AG04449 (cell line): Measurements from ENCODE around the gene TNRC6C.

Source experiments
- CTCF ChIA-PET: fragments of 350-600 bp; formaldehyde crosslinking; extraction: SDS; loops from one replicate; lab custom pipeline; 2021; ENCODE audit warnings: antibody characterized with exemption; lab: Yijun Ruan, JAX
- POLR2A ChIA-PET: fragments of 400-600, 350-600 bp; formaldehyde crosslinking; extraction: SDS; loops from one replicate; lab custom pipeline; 2020; ENCODE audit warnings: antibody characterized with exemption, inconsistent platforms; lab: Yijun Ruan, JAX
- DNase-seq: peaks from one replicate; pipeline ENCODE4 v3.0.0-alpha.2; 2010; ENCODE audit warnings: low read depth, low spot score
- H3K4me3 ChIP-seq: 2 replicates; pipeline ENCODE4 v1.5.1; 2011; ENCODE audit warnings: low read depth, mild to moderate bottlenecking, control low read depth, low read length
- CTCF ChIP-seq: IDR thresholded peaks from one replicate; pipeline ENCODE4 v1.5.1; 2011; ENCODE audit warnings: mild to moderate bottlenecking, moderate library complexity, low read length, control low read depth, inconsistent platforms; ENCODE audit not compliant: insufficient read depth; ENCODE audit errors: missing control alignments

TNRC6C gene

GRCh38 chr17:78019367-78019975, 61.0 kb downstream of the TNRC6C start:
- no peak overlapping the region for H3K4me3 ChIP-seq
- no peak for DNase-seq
- no peak for TF ChIP-seq CTCF
- CTCF ChIA-PET = interaction anchor here (0.8 to 13.6 kb wide), 47 partner anchors 8 to 591 kb away, joined by 3 to 353 read pairs (median 5); partner anchors contain the start of genes AFMID, TK1 and TNRC6C
- POLR2A ChIA-PET = interaction anchor here (0.8 kb wide), 1 partner anchor 231 kb away, joined by 5 read pairs; no protein-coding TSS in a partner anchor

- no peak for DNase-seq
- TF ChIP-seq CTCF = no peak
- POLR2A ChIA-PET = interaction anchor here (0.8 kb wide), 1 partner anchor 230 kb away, joined by 5 read pairs; no protein-coding TSS in a partner anchor
- CTCF ChIA-PET = interaction anchor here (0.9 to 13.6 kb wide), 38 partner anchors 8 to 507 kb away, joined by 3 to 353 read pairs (median 6); partner anchors contain the start of genes AFMID, TK1 and TNRC6C
- H3K4me3 ChIP-seq = no peak overlapping the region
These were observed 61.6 kb downstream of the TNRC6C start for GRCh38 chr17:78019976-78020716.

GRCh38 chr17:78020717-78021108, 62.2 kb downstream of the TNRC6C start:
- ChIA-PET POLR2A (no interaction called here), CTCF (interaction anchor here (0.6 to 13.6 kb wide), 21 partner anchors 9 to 476 kb away, joined by 3 to 353 read pairs (median 9); partner anchors contain the start of genes AFMID and TK1)
- no peak overlapping the region for H3K4me3 ChIP-seq
- TF ChIP-seq CTCF = no peak
- DNase-seq = no peak

DNA sequence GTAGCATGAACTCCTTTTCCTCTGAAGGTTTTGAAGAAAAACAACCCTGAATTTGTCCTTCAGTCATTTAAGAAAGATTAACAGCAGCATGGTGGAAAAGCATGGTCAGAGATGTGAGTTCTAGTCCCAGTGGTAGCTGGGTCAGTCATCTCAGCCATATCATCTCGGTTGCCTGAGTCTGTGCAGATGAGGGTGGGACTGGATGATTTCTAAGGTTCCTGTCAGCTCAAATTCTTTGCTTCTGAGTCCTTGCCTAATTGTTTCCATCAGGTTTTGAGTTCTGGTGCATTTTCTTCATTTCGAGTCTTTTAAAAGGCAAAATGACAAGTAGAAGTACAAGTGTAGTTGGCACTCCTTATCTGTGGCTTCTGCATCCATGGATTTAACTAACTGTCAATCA, 63.9 kb downstream of the TNRC6C start:
- H3K4me3 ChIP-seq = no peak overlapping the region
- CTCF ChIA-PET = interaction anchor here (0.6 to 13.6 kb wide), 9 partner anchors 10 to 478 kb away, joined by 3 to 353 read pairs (median 4); no protein-coding TSS in a partner anchor
- no peak for TF ChIP-seq CTCF
- DNase-seq = no peak
- POLR2A ChIA-PET = interaction anchor here (0.8 to 1.1 kb wide), 2 partner anchors 18 to 64 kb away, joined by 4 read pairs; partner anchors contain the start of gene TNRC6C

DNA sequence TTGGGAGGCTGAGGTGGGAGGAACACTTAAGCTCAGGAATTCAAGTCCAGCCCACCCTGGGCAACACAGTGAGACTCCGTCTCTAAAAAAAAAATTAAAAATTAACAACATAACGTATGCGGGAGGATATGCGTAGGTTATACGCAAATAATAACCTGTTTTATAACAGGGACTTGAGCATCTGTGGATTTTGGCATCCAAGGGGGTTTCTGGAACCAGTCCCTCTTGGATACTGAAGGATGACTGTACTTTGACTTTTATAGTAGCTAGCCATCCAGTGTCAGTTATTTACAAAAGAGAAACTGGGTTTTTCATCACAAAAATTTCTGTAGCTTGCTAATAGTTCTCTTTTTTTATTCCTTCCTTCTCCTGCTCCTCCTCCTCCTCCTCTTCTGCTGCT, 64.5 kb downstream of the TNRC6C start:
- CTCF ChIA-PET = interaction anchor here (0.6 to 13.6 kb wide), 8 partner anchors 10 to 478 kb away, joined by 3 to 353 read pairs (median 6); no protein-coding TSS in a partner anchor
- no peak for TF ChIP-seq CTCF
- no peak for DNase-seq
- no peak overlapping the region for H3K4me3 ChIP-seq
- POLR2A ChIA-PET = interaction anchor here (0.8 to 1.1 kb wide), 2 partner anchors 18 to 65 kb away, joined by 4 read pairs; partner anchors contain the start of gene TNRC6C
